Brain microvascular endothelial cell (primary cell): Measurements from ENCODE around the gene ST3GAL3.

Experiments used
- DNase-seq: peaks from one replicate; pipeline ENCODE4 v3.0.0-alpha.2; 2020
- H3K27ac ChIP-seq: fragments of 250-450 bp; sonication (Bioruptor Pico); 2 replicates; pipeline ENCODE4 v1.5.1; 2020; ENCODE audit warnings: mild to moderate bottlenecking, moderate library complexity
- H3K27me3 ChIP-seq: fragments of 250-450 bp; sonication (Bioruptor Pico); replicated peaks from 2 replicates; pipeline ENCODE4 v1.5.1; 2020; ENCODE audit warnings: mild to moderate bottlenecking
- H3K36me3 ChIP-seq: fragments of 250-450 bp; sonication (Bioruptor Pico); replicated peaks from 2 replicates; pipeline ENCODE4 v1.5.1; 2020; ENCODE audit warnings: mild to moderate bottlenecking
- H3K4me3 ChIP-seq: 2 replicates; pipeline ENCODE4 v1.5.1; 2011; ENCODE audit warnings: low read depth, mild to moderate bottlenecking, control low read depth, low read length, moderate library complexity
- in situ Hi-C: cut with HindIII; loops from 2 replicates; pipeline ENCODE4 v1.10.0; 2017; ENCODE audit warnings: low sequenced_read_pairs, low pct_ligation_motif_present
- TF ChIP-seq, protein P1 (sequence below): IDR thresholded peaks from 2 replicates; pipeline ENCODE4 v1.5.1; 2011; ENCODE audit warnings: low read depth, mild to moderate bottlenecking, moderate library complexity, low read length, control low read depth, inconsistent platforms; ENCODE audit errors: missing control alignments

The ST3GAL3 gene

DNA sequence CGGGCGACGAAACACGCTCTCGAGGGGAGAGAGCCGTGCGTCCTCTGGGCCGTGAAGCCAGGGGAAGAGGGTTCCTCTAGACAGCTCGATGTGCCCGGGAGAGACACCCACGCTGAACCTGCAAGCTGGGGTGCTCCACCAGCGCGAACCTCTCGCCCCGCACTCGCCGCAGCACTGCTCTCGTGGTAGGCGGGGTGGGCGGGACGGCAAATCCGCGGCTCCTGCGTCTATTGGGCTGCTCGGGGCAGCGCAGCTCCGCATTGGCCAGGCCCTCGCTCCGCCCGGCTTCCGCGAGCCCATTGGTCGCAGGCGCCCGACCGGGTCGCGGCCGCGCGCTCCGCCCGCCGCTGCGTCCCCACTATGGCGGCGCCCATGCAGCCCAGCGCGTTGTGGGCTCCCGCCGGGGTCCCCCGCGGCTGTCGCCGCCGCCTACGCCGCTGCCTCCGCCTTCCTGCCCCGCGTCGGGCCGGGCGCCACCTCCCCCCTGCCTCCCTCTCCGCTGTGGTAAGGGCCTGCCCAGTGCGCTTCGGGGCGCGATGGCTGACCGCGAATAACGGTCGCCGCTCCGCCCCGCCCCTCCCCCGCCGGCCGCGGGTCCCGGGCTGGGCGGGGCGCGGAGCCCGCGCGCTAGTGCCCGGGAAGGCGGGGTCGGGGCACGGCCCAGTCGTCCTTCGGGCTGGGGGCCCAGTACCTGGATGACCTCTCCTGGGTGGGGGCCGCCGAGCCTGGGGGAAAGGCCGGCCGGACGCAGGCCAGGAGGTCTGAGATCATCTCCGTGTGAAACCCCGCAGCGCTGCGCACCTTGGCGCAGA is at the start of gene ST3GAL3:
Gene ST3GAL3 (plus strand): TSS at position 347 of the 812 bp plus-strand sequence. CDS start 28,727 bp downstream, outside the sequence.
- H3K36me3 ChIP-seq: peaks cover 24% of the 10 kb centered on the region
- in situ Hi-C loops: no loop called here

DNA sequence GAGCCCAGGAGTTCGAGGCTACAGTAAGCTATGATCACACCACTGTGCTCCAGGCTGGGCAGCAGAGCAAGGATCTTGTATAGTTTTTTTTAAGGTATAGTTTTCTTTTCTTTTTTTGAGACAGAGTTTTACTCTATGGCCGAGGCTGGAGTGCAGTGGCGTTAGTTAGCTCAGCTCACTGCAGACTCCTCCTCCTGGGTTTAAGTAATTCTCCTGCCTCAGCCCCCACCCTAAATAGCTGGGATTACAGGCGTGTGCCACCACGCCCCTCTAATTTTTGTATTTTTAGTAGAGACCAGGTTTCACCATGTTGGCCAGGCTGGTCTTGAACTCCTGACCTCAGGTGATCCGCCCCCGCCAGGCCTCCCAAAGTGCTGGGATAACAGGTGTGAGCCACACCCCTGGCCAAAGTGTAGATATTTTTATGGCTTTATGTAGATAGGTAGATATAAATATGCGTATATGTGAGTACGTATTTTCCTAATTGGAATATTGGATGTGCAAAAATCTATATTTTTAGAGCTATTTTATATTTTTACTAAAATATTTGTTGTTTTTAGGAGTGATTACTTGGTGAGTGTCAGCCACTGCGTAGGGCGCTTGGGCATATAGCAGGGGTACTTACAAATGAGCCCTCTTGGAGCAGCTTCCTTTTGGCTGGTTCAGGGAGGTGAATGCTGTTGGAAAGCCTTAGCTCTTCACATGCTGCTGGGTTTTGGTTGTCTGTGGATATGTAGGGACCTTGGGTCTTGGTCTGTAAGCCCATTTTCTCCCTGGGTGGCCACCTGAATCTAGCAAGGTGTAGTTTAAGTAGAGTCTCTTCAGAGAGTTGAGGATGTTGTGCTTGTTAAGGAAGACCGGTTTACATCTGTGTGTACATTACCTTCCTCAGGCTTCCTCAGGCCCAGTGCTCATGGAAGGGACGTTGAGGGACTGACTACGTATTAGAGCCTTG is 47.8 kb upstream of the ST3GAL3 start:
- H3K36me3 ChIP-seq: peaks cover 86% of the 10 kb centered on the region
- in situ Hi-C loops: no loop called here
- H3K4me3 ChIP-seq: no peak overlapping the region
- H3K27me3 ChIP-seq: no peaks in the 10 kb centered on the region
- no peak for DNase-seq
- H3K27ac ChIP-seq: no peak overlapping the region
- TF ChIP-seq, protein P1, sequence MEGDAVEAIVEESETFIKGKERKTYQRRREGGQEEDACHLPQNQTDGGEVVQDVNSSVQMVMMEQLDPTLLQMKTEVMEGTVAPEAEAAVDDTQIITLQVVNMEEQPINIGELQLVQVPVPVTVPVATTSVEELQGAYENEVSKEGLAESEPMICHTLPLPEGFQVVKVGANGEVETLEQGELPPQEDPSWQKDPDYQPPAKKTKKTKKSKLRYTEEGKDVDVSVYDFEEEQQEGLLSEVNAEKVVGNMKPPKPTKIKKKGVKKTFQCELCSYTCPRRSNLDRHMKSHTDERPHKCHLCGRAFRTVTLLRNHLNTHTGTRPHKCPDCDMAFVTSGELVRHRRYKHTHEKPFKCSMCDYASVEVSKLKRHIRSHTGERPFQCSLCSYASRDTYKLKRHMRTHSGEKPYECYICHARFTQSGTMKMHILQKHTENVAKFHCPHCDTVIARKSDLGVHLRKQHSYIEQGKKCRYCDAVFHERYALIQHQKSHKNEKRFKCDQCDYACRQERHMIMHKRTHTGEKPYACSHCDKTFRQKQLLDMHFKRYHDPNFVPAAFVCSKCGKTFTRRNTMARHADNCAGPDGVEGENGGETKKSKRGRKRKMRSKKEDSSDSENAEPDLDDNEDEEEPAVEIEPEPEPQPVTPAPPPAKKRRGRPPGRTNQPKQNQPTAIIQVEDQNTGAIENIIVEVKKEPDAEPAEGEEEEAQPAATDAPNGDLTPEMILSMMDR: no peak

More for the DNA sequence above, at the start of gene ST3GAL3:
- peak; percentile 89 for DNase-seq
- Histone ChIP-seq H3K27me3 (no peaks in the 10 kb centered on the region), H3K4me3 (peak within 1 kb of the TSS; percentile 82), H3K27ac (peak within 1 kb of the TSS; percentile 83)
- TF ChIP-seq, protein P1: no peak

- Histone ChIP-seq H3K27me3 (no peaks in the 10 kb centered on the region), H3K27ac (no peak overlapping the region), H3K4me3 (no peak overlapping the region), H3K36me3 (peaks cover 87% of the 10 kb centered on the region)
- DNase-seq: no peak
- TF ChIP-seq, protein P1: no peak
- in situ Hi-C loops: no loop called here
Observed at GRCh38 chr1:43660355-43660754, 47.0 kb upstream of the ST3GAL3 start.

DNA sequence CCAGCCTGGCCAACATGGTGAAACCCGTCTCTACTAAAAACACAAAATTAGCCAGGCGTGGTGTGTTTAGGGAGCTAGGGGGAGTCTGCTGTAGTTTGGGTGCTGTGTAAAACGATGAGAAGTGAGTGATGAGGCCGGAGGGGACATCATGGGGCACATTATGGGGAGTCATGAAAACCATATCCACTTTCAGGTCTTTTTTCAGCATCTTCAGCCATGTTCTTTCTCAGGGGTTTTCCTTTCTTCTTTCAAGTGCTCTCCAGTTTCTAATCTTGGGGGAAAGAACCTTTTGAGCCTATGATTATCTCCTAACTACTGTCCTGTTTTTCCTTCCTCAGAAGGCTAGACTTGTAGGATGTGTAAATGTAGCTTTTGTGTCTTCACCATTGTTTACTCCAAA is 43.0 kb upstream of the ST3GAL3 start:
- TF ChIP-seq, protein P1: no peak
- Histone ChIP-seq H3K27ac (no peak overlapping the region), H3K36me3 (peaks cover 92% of the 10 kb centered on the region), H3K27me3 (no peaks in the 10 kb centered on the region), H3K4me3 (no peak overlapping the region)
- in situ Hi-C loops: no loop called here
- DNase-seq: no peak

GRCh38 chr1:43666608-43667007 is 40.7 kb upstream of the ST3GAL3 start:
- Histone ChIP-seq H3K27me3 (no peaks in the 10 kb centered on the region), H3K36me3 (peaks cover 93% of the 10 kb centered on the region), H3K27ac (no peak overlapping the region), H3K4me3 (no peak overlapping the region)
- in situ Hi-C loops: no loop called here
- no peak for DNase-seq
- TF ChIP-seq, protein P1: no peak
